GM08714 (cell line): ENCODE data around the gene SLC38A11.
"Not testable (repeated sequence)": the region's sequence is repeated elsewhere in the genome, so short reads cannot be mapped to it uniquely, and the experiment has no call there.

Experiments
- H3K4me3 ChIP-seq: fragments of 200-500 bp; sonication (Bioruptor generic); 2 replicates; pipeline ENCODE4 v1.5.1; 2014; ENCODE audit warnings: mild to moderate bottlenecking, low read length, inconsistent platforms
- ZNF274 ChIP-seq: IDR thresholded peaks from 2 replicates; pipeline ENCODE4 v1.6.1; 2012; ENCODE audit warnings: mild to moderate bottlenecking, low read depth, low read length

The SLC38A11 gene

DNA sequence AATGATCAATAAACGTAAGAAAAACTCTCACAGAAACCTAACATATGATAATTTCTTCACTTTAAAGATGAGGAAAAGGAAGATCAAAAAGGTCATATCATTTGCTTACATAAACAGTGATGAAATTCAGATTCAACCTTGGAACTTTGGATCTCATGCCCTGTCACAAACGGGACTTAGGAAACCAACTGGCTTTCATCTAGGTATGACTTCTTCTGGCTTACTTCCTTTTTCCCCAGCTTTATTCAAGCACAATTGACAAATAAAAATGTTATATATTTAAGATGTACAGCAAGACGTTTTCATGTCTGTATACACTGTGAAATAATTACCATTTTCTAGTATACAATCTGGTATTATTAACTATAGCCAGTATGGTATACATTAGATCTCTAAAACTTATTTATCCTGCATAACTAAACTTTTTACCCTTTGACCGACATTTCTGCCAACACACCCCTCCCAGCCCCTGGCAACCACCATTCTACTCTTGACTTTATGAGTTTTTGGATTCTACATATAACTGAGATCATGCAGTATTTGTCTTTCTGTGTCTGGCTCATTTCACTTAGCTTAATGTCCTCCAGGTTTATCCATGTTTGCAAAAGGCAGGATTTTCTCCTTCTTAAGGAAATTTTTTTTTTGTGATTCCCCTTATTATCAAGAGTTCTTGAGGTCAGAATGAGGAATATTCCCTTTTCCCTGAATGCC lies 67.7 kb downstream of the SLC38A11 start:
- no peak for TF ChIP-seq ZNF274
- H3K4me3 ChIP-seq: no peak overlapping the region

DNA sequence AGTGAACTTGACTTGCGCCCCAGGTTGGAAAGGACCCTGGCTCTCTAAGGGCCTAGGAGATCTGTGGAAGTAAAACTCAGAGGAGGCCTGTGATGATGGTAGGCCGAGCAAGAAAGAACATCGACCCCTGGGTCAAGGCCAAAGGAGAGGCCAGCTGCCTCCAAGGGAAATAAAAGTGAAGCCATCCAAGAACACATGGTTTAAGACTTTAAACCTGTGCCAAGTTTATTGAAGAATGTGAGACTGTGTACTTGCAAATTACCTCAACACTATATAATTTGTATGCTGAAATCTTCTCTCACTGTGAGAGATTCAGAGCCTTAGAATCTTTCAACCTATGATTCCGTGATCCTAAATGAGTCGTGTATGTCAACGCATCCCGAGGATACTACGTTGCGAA lies 73.0 kb downstream of the SLC38A11 start:
- TF ChIP-seq ZNF274: no peak
- no peak overlapping the region for H3K4me3 ChIP-seq

DNA sequence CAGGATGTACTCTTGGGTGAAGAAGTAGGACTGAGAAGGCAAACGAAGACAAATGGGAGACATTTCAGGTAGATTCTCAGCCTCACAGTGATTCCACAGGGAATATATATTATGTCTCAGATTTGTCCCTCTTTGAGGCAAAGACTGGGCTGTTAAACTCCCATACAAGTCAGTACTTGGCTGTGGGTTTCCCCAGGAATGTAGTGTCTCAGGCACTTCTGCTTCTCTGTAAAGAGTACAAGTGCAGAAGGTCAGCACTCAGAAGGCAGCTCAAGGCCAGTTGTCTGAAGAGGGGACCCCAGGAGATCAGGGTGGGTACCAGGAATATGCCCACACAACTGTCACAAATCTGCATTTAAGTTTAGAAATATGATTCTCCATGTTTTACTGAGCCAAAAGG lies 73.8 kb downstream of the SLC38A11 start:
- H3K4me3 ChIP-seq: no peak overlapping the region
- no peak for TF ChIP-seq ZNF274

DNA sequence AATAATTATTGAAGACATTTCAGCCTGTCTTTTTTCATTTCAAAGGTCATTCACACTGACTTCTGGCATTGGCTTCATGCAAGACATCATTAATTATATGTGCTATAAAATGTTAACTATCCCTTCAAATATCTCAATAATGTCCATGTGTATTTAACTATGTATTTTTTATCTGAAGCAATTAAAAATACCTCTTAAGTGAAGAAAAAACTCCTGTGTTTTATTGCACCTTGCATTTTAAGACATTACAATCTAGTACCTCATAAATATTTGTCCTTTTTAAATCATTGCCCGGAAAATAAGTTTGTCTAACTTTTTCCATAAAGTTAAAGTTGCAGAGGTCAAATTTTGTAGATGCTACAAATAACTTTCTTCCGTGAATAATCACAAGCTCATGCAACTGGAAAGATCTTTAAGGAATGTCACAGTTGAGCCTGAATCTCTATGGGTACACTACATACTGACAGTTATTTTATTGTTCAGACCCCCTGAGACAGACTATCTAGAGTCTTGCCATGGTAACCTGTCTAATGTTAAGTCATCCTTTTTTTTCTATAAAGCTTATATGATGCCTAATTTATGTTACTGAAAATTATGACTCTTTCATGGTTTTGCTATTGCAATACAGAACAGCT lies 75.3 kb downstream of the SLC38A11 start:
- TF ChIP-seq ZNF274: no peak
- H3K4me3 ChIP-seq: no peak overlapping the region

DNA sequence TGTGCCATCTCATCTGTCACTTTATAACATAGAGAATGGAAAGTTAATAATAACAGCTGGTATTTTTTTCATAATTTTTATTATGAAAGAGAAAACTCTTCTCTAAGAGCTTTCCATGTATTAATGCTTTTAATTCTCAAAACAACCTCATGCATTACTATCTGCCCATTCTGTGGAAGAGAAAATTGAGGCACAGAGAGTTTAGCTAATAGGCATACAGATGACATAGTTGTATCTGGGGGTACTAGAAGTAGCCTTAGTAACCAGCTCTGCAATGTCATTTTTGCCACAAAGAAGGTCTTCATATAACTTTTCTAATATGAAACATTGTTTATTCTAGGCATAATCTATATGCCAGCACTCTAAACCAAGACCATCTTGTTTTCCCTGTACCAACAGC lies 77.4 kb downstream of the SLC38A11 start:
- no peak for TF ChIP-seq ZNF274
- no peak overlapping the region for H3K4me3 ChIP-seq

DNA sequence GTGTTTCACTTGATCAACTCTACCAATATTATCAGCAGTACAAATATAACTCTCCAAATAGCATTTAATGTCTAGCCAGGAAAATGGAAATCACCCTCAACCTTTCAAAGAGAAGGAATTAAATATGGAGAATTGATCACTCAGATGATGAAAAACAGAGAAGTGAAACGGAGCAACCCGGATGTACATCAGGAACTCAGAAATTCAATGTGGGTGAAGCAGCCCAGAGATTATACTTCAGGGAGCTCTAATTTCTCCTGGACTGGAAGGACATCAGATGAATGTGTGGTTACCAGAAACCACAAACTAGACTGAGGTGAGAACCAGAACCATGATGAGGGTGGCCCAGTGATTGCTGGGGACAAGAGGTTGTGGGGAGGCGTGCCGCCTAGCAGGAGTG lies 78.2 kb downstream of the SLC38A11 start:
- no peak for TF ChIP-seq ZNF274

DNA sequence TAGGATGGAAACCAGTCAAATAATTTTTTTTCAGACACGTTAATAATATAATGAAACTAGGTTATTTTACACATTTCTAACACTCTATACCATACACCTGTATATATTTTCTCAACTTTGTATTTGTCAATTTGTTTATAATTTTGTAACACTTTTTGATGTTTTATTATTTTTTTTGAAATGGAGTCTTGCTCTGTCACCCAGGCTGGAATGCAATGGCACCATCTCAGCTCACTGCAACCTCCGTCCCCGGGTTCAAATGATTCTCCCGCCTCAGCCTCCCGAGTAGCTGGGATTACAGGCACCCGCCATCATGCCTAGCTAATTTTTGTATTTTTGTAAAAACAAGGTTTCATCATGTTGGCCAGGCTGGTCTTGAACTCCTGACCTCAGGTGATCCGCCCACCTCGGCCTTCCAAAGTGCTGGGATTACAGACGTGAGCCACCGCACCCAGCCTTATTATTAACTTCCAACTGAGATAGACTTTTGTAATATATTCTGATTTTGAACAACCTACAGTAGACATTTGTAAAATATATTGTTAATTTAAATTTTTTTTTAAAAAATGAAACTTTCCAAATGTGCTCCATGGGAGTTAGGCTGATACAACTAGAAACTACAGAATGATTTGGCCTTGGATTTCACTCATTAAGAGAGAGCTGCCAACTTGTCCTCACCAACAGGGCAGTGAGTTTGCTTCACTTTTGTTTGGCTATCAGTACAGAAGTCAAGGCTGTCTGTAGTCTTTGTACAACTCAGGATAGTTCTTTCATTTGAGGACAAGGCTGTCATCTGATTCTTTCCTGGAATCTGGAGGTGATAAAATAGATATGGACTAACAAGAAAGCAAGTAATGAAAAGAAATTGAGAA lies 79.8 kb downstream of the SLC38A11 start:
- no peak for TF ChIP-seq ZNF274
- H3K4me3 ChIP-seq: no peak overlapping the region

More for the DNA sequence above, 78.2 kb downstream of the SLC38A11 start:
- H3K4me3 ChIP-seq: no peak overlapping the region

DNA sequence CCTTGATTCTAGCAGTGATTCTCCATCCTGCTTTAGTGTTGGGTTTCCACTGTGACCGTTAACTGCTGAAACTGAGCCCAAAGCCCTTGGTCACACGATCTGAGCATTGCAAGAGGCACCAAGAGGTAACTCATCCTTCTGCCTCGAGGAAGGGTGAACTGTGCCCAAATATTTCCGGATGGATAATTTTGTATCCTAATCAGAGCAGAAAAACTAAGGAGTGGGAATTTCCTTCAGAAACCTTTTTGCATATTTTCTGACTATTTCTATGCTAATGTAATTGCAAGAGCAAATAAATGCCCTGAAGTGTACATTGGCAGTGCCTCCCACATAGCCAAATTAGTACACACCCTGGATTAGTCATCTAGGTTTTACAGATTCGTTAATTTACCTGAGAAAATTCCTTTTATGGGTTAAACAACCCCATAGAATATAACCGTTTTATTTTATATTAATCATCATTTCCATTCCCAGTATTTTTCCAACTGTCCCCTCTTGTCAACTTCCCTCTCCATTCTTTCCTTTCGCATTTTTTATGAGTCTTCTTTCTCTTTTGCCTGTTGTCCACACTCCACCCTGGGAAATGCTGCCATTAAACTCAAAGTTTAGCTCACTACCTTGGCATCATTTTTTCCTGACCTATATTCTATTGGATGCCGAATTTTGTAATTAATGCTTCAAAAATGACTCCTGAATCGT lies 82.0 kb downstream of the SLC38A11 start:
- no peak for TF ChIP-seq ZNF274
- H3K4me3 ChIP-seq: no peak overlapping the region

DNA sequence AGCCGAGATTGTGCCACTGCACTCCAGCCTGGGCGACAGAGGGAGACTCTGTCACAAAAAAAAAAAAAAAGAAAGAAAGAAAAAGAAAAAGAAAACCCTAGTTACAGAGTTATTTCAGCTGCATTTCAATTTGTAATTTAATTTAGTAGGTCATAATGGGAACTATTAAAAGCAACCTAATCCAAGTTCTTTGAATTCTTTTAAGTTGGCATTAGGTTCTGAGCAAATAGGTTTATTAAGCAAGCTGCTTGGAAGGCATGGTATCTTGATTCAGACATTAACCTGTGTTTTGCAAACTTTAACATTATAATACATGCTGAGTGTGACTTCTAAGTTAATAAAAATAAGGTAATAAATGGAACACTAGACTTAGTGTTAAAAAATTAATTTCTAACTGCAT lies 83.9 kb downstream of the SLC38A11 start:
- TF ChIP-seq ZNF274: no peak

DNA sequence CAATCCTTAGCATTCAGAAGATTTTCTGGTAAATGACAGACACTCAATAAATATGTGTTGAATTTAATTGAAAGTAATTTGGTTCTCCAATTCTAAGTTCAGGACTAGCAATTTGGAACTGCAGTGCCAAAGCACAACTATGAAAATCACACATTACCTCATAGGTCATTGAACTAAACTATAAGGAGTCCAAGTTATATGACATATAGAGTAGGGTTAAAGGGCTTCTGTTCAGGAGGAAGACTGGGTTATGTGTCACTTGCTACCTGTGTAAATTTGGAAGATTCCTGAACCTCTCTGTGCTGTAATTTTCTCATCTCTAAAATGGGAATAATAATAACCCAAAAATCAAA lies 85.9 kb downstream of the SLC38A11 start:
- TF ChIP-seq ZNF274: no peak
- no peak overlapping the region for H3K4me3 ChIP-seq

More for the DNA sequence above, 83.9 kb downstream of the SLC38A11 start:
- H3K4me3 ChIP-seq: no peak overlapping the region

DNA sequence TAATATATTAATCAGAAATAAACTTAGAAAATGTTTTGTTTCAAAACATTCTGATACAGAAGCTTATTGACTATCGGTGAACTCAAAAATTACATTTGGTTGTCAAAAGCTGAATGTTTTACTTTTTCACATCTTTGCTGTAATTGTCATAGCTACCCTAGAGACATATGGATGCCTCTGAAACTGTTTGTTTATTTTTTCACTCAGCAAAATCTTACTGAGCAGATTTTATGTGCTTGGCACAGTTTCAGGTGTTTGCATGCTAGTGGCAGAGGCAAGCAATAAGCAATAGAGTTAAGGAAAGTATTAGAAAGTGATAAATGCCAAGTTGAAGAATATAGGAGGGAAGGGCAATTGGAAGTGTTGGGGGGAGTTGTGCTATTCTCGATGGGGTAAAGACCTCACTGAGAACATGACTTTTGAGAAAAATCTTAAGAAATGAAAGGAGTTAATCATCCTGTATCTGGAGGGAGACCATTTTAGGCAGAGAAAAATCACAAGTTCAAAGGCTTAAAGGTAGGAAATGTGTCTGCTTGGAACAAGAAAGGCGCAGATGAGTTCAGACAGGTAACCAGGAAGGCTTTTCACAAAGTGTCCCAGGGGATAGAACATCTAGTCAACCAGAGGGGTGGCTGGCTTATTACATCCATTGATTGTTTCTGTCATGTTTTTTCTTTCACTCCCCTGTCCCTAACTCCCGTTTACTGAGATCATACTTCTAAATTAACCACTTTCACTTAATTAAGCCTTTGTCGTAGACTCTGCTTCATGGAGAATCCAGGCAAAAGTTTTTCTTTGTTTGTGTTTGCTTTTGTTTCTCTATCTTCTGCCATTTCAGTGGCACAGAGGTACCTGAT lies 86.5 kb downstream of the SLC38A11 start:
- H3K4me3 ChIP-seq: no peak overlapping the region
- no peak for TF ChIP-seq ZNF274

DNA sequence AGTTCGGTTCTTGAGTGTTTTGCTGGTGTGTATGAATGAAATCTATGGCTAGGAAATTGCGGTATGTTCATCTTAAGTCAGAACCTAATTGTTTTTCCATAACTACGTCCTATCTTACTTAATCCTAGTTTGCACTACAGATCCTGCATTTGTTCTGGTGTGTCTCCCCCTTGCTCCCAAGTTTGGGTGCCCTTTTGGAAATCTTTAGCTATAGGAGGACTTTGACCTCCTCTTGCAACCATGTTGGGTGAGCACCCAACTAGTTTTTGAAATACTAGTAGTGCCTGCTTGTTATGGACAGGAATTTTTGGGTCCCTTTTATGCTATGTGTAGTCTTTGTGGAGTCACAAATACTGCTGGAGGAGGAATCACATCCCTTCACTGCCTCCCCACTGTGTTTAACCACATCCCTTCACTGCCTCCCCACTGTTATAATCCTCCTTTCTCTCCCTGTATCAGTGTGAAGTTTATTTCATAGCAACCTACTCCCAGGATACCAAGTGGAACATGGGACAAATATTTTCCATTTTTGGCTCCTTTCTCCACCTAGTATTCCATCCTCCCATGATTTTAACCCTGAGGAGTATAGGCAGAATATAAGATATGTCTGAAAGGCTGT lies 87.4 kb downstream of the SLC38A11 start:
- no peak overlapping the region for H3K4me3 ChIP-seq
- no peak for TF ChIP-seq ZNF274

DNA sequence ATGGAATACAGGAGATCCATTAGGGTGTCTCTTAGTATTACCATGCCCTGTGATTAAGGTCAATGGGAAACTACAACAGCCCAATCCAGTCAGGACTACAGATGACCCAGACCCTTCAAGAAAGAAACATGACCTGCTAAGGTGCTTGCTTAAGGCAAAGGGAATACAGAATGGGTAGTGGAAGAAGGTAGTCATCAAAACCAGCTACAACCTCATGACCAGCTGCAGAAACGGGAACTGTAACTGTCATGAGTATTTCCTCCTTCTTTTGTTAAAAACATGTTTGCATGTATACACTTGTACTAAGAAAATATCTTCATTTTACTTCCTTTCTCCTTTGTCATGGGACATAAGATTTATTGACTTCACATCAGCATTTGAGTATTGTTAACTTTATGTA lies 88.9 kb downstream of the SLC38A11 start:
- H3K4me3 ChIP-seq: not testable (repeated sequence)

DNA sequence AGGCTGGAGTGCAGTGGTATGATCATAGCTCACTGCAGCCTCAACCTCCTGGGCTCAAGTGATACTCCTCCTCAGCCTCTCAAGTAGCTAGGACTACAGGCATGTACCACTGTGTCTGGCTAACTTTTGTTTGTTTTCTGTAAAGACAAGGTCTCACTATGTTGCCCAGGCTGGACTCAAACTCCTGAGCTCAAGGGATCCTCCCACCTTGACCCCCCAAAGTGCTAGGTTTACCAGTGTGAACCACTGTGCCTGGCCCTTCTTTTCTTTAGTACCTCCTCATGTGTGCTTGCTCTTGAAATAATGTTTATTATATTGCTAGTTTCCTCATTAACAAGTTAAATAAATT lies 94.7 kb downstream of the SLC38A11 start:
- no peak for TF ChIP-seq ZNF274
- no peak overlapping the region for H3K4me3 ChIP-seq

DNA sequence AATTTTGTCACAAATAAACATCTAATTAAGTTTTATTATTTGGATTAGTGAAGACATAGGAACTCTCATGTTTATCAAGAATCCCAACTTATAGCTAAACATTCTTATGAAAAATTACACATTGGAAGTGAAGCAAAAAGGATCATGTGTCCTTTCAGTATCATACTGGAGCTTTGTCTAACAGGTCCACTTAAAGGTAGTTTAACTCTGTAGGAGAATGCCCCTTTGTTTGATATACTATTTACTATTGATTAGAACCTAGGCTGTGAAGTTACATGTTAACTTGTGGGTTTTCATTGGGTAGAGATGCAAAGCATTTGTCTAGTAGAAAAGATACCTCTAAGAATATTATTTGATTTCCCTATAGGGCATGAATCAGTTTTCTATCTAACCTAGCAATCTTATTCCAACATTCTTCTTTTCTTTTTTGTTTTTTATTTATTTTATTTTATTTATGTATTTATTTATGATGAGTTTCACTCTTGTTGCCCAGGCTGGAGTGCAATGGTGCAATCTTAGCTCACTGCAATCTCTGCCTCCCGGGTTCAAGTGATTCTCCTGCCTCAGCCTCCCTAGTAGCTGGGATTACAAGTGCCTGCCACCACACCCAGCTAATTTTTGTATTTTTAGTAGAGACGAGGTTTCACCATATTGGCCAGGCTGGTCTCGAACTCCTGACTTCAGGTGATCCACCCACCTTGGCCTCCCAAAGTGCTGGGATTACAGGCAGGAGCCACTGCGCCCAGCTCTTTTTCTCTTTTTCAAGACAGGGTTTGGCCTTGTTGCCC lies 95.2 kb downstream of the SLC38A11 start:
- not testable (repeated sequence) for H3K4me3 ChIP-seq
